Kidney (tissue), 14 donors: ENCODE data around the gene ZNF764. TPM values are rescaled to one million over a fixed set of nuclear protein-coding genes. Genes with fewer than 3 reads are reported as not detected.

ENCODE experiments used
- DNase-seq, 5 donors: peaks; one replicate each; pipeline ENCODE4 v3.0.0-alpha.2; 2013 to 2020
- FAIRE-seq: peaks from 2 replicates; lab custom pipeline; 2012; peaks lifted over from hg19 to GRCh38; lab: Jason Lieb, UNC
- H3K27ac ChIP-seq, 2 donors: one replicate each; pipeline ENCODE4 v1.7.0; 2013; ENCODE audit warnings: low read depth in 2 of 2, low read length in 2 of 2, inconsistent platforms in 1 of 2
- H3K27me3 ChIP-seq: one replicate; pipeline ENCODE4 v1.7.1; 2013; ENCODE audit warnings: low read length, inconsistent platforms; ENCODE audit not compliant: control insufficient read depth, insufficient read depth
- H3K36me3 ChIP-seq, 3 donors: one replicate each; pipeline versions ENCODE4 v1.7.0 to v1.7.1; 2013; ENCODE audit warnings: low read length in 3 of 3, control low read depth in 1 of 3, inconsistent platforms in 1 of 3; ENCODE audit not compliant: insufficient read depth in 3 of 3, control insufficient read depth in 2 of 3
- H3K4me1 ChIP-seq, 3 donors: one replicate each; pipeline versions ENCODE4 v1.7.0 to v1.7.1; 2013; ENCODE audit warnings: low read length in 3 of 3, inconsistent platforms in 1 of 3, low read depth in 1 of 3; ENCODE audit not compliant: control insufficient read depth in 2 of 3, insufficient read depth in 2 of 3
- H3K4me3 ChIP-seq, 3 donors: one replicate each; pipeline versions ENCODE4 v1.7.0 to v1.8.1; 2013; ENCODE audit warnings: low read length in 3 of 3, control low read depth in 1 of 3, inconsistent platforms in 1 of 3
- H3K9ac ChIP-seq, 3 donors: one replicate each; pipeline versions ENCODE4 v1.7.0 to v1.7.1; 2013; ENCODE audit warnings: low read length in 3 of 3, control low read depth in 1 of 3, inconsistent platforms in 1 of 3
- H3K9me3 ChIP-seq, 3 donors: one replicate each; pipeline versions ENCODE4 v1.7.0 to v1.7.1; 2013; ENCODE audit warnings: low read length in 3 of 3, control low read depth in 1 of 3, inconsistent platforms in 1 of 3; ENCODE audit not compliant: control insufficient read depth in 2 of 3, insufficient read depth in 1 of 3
- intact Hi-C: fragments of 100-400 bp; cut with DNase I; formaldehyde crosslinking; loops from one replicate; pipeline ENCODE4 v1.11.1; 2022
- polyA plus RNA-seq: library from polyadenylated mRNA; stranded (reverse); fragments of 350-450 nt; fragmentation: Illumina TruSeq; extraction: RNeasy Lipid Tissue Mini Kit (QIAGEN cat#74804); gene quantifications from one replicate; pipeline ENCODE4 v1.2.3, GENCODE V29; 2014; ENCODE audit warnings: low read depth, low replicate concordance; ENCODE audit not compliant: insufficient read depth
- total RNA-seq: library from RNA; stranded (reverse); fragmentation: NEBNext Ultra II Directional; extraction: Animal tissue kit (Norgen Biotek cat#: 25700); gene quantifications from one replicate; pipeline ENCODE4 v1.2.1, GENCODE V29; 2021
- TF ChIP-seq, protein P1 (sequence below): IDR thresholded peaks from 3 replicates; pipeline ENCODE4 v1.5.1; 2012; ENCODE audit warnings: mild to moderate bottlenecking, moderate library complexity, borderline replicate concordance; ENCODE audit not compliant: insufficient read depth; ENCODE audit errors: extremely low read depth
- donor health status: control.
- donor health status: control.
- donor health status: control.
- donor health status: control.
- donor health status: control.
- donor health status: DM: yes; HTN: yes; CAD: no.
- donor health status: Normal renal cell carcinoma (clear cell type).

Gene ZNF764
- total and polyA plus RNA-seq, 2 donors from 2014 or later, result 4.4 to 11.9 TPM

DNA sequence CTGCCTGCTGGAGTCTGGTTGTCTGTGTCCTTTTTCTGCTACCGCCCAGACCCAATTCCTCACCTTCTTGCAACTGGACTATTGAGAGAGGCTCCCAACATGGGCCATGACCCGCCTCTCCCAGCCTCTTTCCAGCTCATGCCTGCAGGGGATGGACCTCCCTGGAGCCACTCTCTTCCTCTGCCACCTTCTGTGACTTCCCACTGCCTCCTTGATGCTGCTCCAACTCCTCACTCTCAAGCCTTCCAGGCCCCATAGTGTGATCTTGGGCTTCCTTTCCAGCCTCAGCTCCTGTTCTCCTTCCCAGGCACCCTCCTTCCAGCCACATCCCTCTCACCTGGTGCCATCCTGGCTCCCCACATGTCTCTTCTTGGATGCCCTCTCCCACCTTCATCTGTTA lies 42.9 kb downstream of the ZNF764 start:
- Histone ChIP-seq H3K36me3 (no peaks in the 10 kb centered on the region), H3K27ac (no peak overlapping the region), H3K9me3 (no peaks in the 10 kb centered on the region), H3K4me3 (no peak overlapping the region), H3K4me1 (peaks cover 0 to 9% (median 0%) of the 10 kb centered on the region in 3 donors), H3K9ac (no peak overlapping the region), H3K27me3 (no peaks in the 10 kb centered on the region)
- intact Hi-C loops, result loop anchor here (10.0 kb wide), 1 partner anchor 60 kb away; no protein-coding TSS in a partner anchor
- TF ChIP-seq, protein P1, sequence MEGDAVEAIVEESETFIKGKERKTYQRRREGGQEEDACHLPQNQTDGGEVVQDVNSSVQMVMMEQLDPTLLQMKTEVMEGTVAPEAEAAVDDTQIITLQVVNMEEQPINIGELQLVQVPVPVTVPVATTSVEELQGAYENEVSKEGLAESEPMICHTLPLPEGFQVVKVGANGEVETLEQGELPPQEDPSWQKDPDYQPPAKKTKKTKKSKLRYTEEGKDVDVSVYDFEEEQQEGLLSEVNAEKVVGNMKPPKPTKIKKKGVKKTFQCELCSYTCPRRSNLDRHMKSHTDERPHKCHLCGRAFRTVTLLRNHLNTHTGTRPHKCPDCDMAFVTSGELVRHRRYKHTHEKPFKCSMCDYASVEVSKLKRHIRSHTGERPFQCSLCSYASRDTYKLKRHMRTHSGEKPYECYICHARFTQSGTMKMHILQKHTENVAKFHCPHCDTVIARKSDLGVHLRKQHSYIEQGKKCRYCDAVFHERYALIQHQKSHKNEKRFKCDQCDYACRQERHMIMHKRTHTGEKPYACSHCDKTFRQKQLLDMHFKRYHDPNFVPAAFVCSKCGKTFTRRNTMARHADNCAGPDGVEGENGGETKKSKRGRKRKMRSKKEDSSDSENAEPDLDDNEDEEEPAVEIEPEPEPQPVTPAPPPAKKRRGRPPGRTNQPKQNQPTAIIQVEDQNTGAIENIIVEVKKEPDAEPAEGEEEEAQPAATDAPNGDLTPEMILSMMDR, result no peak
- no peak for FAIRE-seq
- no peak for DNase-seq

DNA sequence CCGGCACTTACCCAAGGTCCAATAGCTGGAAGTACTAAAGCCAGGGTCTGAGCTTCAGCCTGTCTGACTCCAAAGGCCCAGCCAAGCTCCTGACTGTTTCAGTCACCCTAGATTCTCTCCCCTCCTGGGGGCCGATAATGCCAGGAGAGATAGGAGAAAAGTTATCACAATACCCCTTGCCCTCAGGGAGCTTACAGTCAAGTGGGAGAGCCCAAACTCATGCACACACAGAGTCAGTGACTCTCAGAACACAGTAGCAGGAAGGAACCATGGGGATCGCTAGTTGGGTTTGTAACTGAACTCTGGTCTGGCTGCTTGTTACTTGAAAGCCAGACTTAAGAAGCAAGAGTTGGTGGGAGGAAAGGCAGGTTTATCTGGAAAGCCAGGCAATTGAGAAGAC lies 46.7 kb downstream of the ZNF764 start:
- TF ChIP-seq, protein P1, result no peak
- Histone ChIP-seq H3K4me3 (no peak overlapping the region), H3K4me1 (peaks cover 0 to 9% (median 0%) of the 10 kb centered on the region in 3 donors), H3K27ac (no peak overlapping the region), H3K36me3 (no peaks in the 10 kb centered on the region), H3K9me3 (no peaks in the 10 kb centered on the region), H3K27me3 (no peaks in the 10 kb centered on the region), H3K9ac (no peak overlapping the region)
- FAIRE-seq (no peak), DNase-seq (no peak)
- intact Hi-C loops, result loop anchor here (10.0 kb wide), 1 partner anchor 57 kb away; no protein-coding TSS in a partner anchor

DNA sequence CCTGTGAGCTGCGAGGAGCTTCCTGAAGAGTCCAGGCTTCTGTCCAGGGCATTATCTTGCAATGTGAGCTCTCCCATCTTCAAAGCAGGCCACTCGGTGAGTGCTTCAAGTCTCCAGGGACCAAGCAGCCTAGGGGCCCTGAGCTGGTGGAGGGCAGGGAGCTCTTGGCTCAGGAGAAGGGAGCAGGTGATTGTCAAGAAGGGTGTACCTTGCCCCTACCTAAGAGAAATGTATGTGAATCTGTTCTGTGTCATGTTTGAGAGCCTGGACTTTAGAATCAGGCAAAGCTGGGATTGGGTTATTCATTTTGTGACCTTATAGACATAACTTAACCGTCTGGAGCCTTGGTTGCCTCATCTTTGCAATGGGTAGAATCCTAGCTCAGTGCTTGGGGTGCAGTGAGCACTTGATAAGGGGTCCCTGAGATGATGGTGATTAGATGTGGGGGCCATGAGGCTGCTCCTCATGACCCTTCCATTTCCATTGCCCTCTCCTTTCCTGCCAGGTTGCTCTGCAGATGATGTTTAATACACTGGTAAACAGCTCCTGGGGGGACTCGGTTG lies 47.7 kb downstream of the ZNF764 start:
- H3K27ac ChIP-seq, result no peak overlapping the region
- intact Hi-C loops, result loop anchor here (10.0 kb wide), 1 partner anchor 56 kb away; no protein-coding TSS in a partner anchor
- no peaks in the 10 kb centered on the region for H3K27me3 ChIP-seq
- H3K9ac ChIP-seq, result no peak overlapping the region
- H3K4me3 ChIP-seq, result no peak overlapping the region
- peaks cover 0 to 9% (median 0%) of the 10 kb centered on the region in 3 donors for H3K4me1 ChIP-seq
- TF ChIP-seq, protein P1, result no peak
- no peaks in the 10 kb centered on the region for H3K36me3 ChIP-seq
- DNase-seq (no peak), FAIRE-seq (no peak)
- H3K9me3 ChIP-seq, result no peaks in the 10 kb centered on the region
